HepG2 (cell line): ENCODE measurements around the gene BRSK2. TPM values are rescaled to one million over a fixed set of nuclear protein-coding genes. Genes with fewer than 3 reads are reported as not detected.

ENCODE experiments used
- ATAC-seq: fragments of 200-7000 bp; cut with Tn5 transposase; 3 replicates; pipeline ENCODE4 v1.9.1; 2020; ENCODE audit warnings: mild to moderate bottlenecking, moderate library complexity
- BruUV-seq: library from RNA; stranded (reverse); fragments of 400-500 nt; replicated peaks from 2 replicates; lab custom pipeline; 2021; lab: Mats Ljungman, UMichigan
- CTCF ChIA-PET: fragments of 300-600 bp; formaldehyde crosslinking; extraction: SDS; loops from one replicate; lab custom pipeline; 2021; ENCODE audit warnings: low total read pairs, inconsistent platforms, low intra/inter-chr PET ratio; lab: Yijun Ruan, JAX
- POLR2A ChIA-PET: fragments of 350-600 bp; sonication (Branson Sonifier 250); formaldehyde crosslinking; loops from one replicate; lab custom pipeline; 2020; ENCODE audit warnings: antibody characterized with exemption, inconsistent platforms; lab: Yijun Ruan, JAX
- DNase-seq: peaks from one replicate; pipeline ENCODE4 v3.0.0-alpha.2; 2015; ENCODE audit warnings: low spot score
- FAIRE-seq: peaks from 3 replicates; lab custom pipeline; 2011; peaks lifted over from hg19 to GRCh38; lab: Jason Lieb, UNC
- H2AFZ ChIP-seq: one replicate; pipeline ENCODE4 v1.6.1; 2011; ENCODE audit warnings: low read length, inconsistent platforms
- H3K27ac ChIP-seq: fragments of 300-600 bp; 3 replicates; pipeline ENCODE4 v1.8.0; 2011; ENCODE audit warnings: mixed run types, mild to moderate bottlenecking, mixed read lengths, low read length, inconsistent platforms; ENCODE audit not compliant: insufficient read depth; ENCODE audit errors: extremely low read length
- H3K27me3 ChIP-seq, 2 experiments: fragments of 200-600 bp in 1 of 2; 2 replicates in 1 of 2; 3 replicates in 1 of 2; pipeline versions ENCODE4 v1.6.0 to v1.8.0; 2011; ENCODE audit warnings: low read length in 2 of 2, mild to moderate bottlenecking in 2 of 2, moderate library complexity in 2 of 2, inconsistent platforms in 1 of 2; ENCODE audit not compliant: insufficient read depth in 2 of 2, control insufficient read depth in 1 of 2
- H3K36me3 ChIP-seq, 2 experiments: fragments of 200-600 bp in 1 of 2; replicated peaks in 1 of 2; 2 replicates in 1 of 2; 3 replicates in 1 of 2; pipeline versions ENCODE4 v1.5.1 to v1.8.0; 2011; ENCODE audit warnings: low read length in 2 of 2, inconsistent platforms in 1 of 2; ENCODE audit not compliant: insufficient read depth in 2 of 2, control insufficient read depth in 1 of 2
- H3K4me1 ChIP-seq: 2 replicates; pipeline ENCODE4 v1.5.1; 2012; ENCODE audit warnings: low read length, inconsistent platforms; ENCODE audit not compliant: insufficient read depth
- H3K4me2 ChIP-seq: 2 replicates; pipeline ENCODE4 v1.6.0; 2011; ENCODE audit warnings: low read depth, low read length, inconsistent platforms
- H3K4me3 ChIP-seq, 3 experiments: fragments of 200-600 bp in 1 of 3; sonication (generic), shearing (Covaris generic) in 1 of 3; replicated peaks in 1 of 3; 2 replicates each; pipeline ENCODE4 v1.5.1; 2011 to 2016; ENCODE audit warnings: low read length in 3 of 3, inconsistent platforms in 2 of 3, low read depth in 2 of 3, mild to moderate bottlenecking in 2 of 3, control low read depth in 1 of 3, mixed read lengths in 1 of 3; ENCODE audit not compliant: insufficient read depth in 1 of 3
- H3K79me2 ChIP-seq: one replicate; pipeline ENCODE4 v1.6.1; 2011; ENCODE audit warnings: low read length, inconsistent platforms; ENCODE audit not compliant: insufficient read depth
- H3K9ac ChIP-seq: 2 replicates; pipeline ENCODE4 v1.6.0; 2011; ENCODE audit warnings: mild to moderate bottlenecking, low read depth, low read length, inconsistent platforms; ENCODE audit not compliant: insufficient read depth
- H3K9me3 ChIP-seq: 2 replicates; pipeline ENCODE4 v1.5.1; 2012; ENCODE audit warnings: mild to moderate bottlenecking, low read length
- H4K20me1 ChIP-seq: 2 replicates; pipeline ENCODE4 v1.6.0; 2011; ENCODE audit warnings: inconsistent platforms, mild to moderate bottlenecking, low read length, moderate library complexity; ENCODE audit not compliant: insufficient read depth
- ATF2 ChIP-seq: sonication (generic); formaldehyde crosslinking; IDR thresholded peaks from 2 replicates; pipeline ENCODE4 v1.4.0; 2020; ENCODE audit warnings: missing genetic modification reagents
- ELF4 ChIP-seq: sonication (generic); formaldehyde crosslinking; IDR thresholded peaks from 2 replicates; pipeline ENCODE4 v1.5.0; 2020; ENCODE audit warnings: missing genetic modification reagents, mild to moderate bottlenecking, moderate library complexity, borderline replicate concordance
- GTF2F1 ChIP-seq: fragments of 150-350 bp; IDR thresholded peaks from 2 replicates; pipeline ENCODE4 v1.6.1; 2014; ENCODE audit warnings: low read length
- GZF1 ChIP-seq: sonication (generic); formaldehyde crosslinking; IDR thresholded peaks from 2 replicates; pipeline ENCODE4 v1.5.1; 2020; ENCODE audit warnings: mild to moderate bottlenecking, missing genetic modification reagents
- JARID2 ChIP-seq: sonication (generic); formaldehyde crosslinking; IDR thresholded peaks from 2 replicates; pipeline ENCODE4 v1.8.1; 2023; ENCODE audit warnings: missing genetic modification reagents, inconsistent platforms; ENCODE audit not compliant: insufficient replicate concordance
- KDM5B ChIP-seq: sonication (generic); formaldehyde crosslinking; IDR thresholded peaks from 2 replicates; pipeline ENCODE4 v1.4.0; 2020; ENCODE audit warnings: missing genetic modification reagents, mild to moderate bottlenecking, borderline replicate concordance
- PHB2 ChIP-seq: fragments of 450-650 bp; IDR thresholded peaks from 2 replicates; pipeline ENCODE4 v1.6.1; 2018; ENCODE audit not compliant: partially characterized antibody
- POLR2A ChIP-seq, 2 experiments: IDR thresholded peaks; 2 replicates each; pipeline ENCODE4 v1.6.1; 2011; ENCODE audit warnings: low read depth in 2 of 2, low read length in 2 of 2, mild to moderate bottlenecking in 1 of 2, moderate library complexity in 1 of 2; ENCODE audit not compliant: insufficient read depth in 1 of 2
- POLR2AphosphoS5 ChIP-seq: IDR thresholded peaks from 2 replicates; pipeline ENCODE4 v1.6.1; 2012; ENCODE audit warnings: low read depth, low read length
- PRPF4 ChIP-seq: fragments of 200-400 bp; formaldehyde crosslinking; IDR thresholded peaks from 2 replicates; pipeline ENCODE4 v1.6.1; 2016; ENCODE audit warnings: low read length, low read depth; ENCODE audit not compliant: poor library complexity, severe bottlenecking
- SALL2 ChIP-seq: sonication (generic); formaldehyde crosslinking; IDR thresholded peaks from 2 replicates; pipeline ENCODE4 v1.8.1; 2023; ENCODE audit warnings: mild to moderate bottlenecking, missing genetic modification reagents, inconsistent platforms
- SNAPC2 ChIP-seq: sonication (generic); formaldehyde crosslinking; IDR thresholded peaks from 2 replicates; pipeline ENCODE4 v1.8.1; 2022; ENCODE audit warnings: mild to moderate bottlenecking, missing genetic modification reagents
- SNAPC5 ChIP-seq: sonication (generic); formaldehyde crosslinking; IDR thresholded peaks from 2 replicates; pipeline ENCODE4 v1.8.1; 2023; ENCODE audit warnings: mild to moderate bottlenecking, missing genetic modification reagents, borderline replicate concordance
- SP5 ChIP-seq: IDR thresholded peaks from 2 replicates; pipeline ENCODE4 v1.6.1; 2016; ENCODE audit warnings: low read depth, borderline replicate concordance
- TP53 ChIP-seq: sonication (generic); formaldehyde crosslinking; conservative IDR thresholded peaks from 2 replicates; pipeline ENCODE4 v1.4.0; 2020; ENCODE audit warnings: missing genetic modification reagents
- ZBED4 ChIP-seq: sonication (generic); formaldehyde crosslinking; IDR thresholded peaks from 2 replicates; pipeline ENCODE4 v1.4.0; 2020; ENCODE audit warnings: missing genetic modification reagents, borderline replicate concordance
- ZNF224 ChIP-seq: sonication (generic); formaldehyde crosslinking; IDR thresholded peaks from 2 replicates; pipeline ENCODE4 v1.5.0; 2020; ENCODE audit warnings: mild to moderate bottlenecking, missing genetic modification reagents
- ZNF747 ChIP-seq: sonication (generic); formaldehyde crosslinking; IDR thresholded peaks from 2 replicates; pipeline ENCODE4 v1.8.1; 2023; ENCODE audit warnings: missing genetic modification reagents, mild to moderate bottlenecking, borderline replicate concordance
- WGBS: methylation state at CpG from one replicate; pipeline ENCODE4 v1.1.6; 2017; ENCODE audit warnings: low lambda C conversion rate; 5-methylcytosine and 5-hydroxymethylcytosine counted together
- in situ Hi-C: cut with HindIII; loops from 2 replicates; pipeline ENCODE4 v1.10.0; 2017; ENCODE audit warnings: low pct_unique_long_range_greater_than_20kb; ENCODE audit not compliant: extremely low pct_ligation_motif_present
- intact Hi-C: fragments of 100-400 bp; cut with micrococcal nuclease; formaldehyde crosslinking; loops from one replicate; pipeline ENCODE4 v1.10.0; 2022; ENCODE audit not compliant: unreplicated experiment
- polyA plus RNA-seq, 8 experiments: library from polyadenylated mRNA; depleted of rRNA in 3 of 8; stranded (reverse) in 7 of 8; unstranded in 1 of 8; fragments of >200 nt; fragmentation: Illumina TruSeq in 4 of 8; extraction: Trizol in 4 of 8; gene quantifications; 2 replicates each; pipeline versions ENCODE4 v1.2.1 to v1.2.3, GENCODE V29; 2011 to 2016; ENCODE audit warnings: low read depth in 4 of 8, missing spikeins in 1 of 8, mixed read lengths in 1 of 8; ENCODE audit not compliant: insufficient read depth in 1 of 8
- total RNA-seq, 5 experiments: library from RNA; depleted of rRNA; stranded (reverse); fragments of >200 nt; fragmentation: Illumina TruSeq; extraction: Trizol; gene quantifications; 2 replicates each; pipeline ENCODE4 v1.2.3, GENCODE V29; 2016; ENCODE audit warnings: low read depth in 1 of 5

The BRSK2 gene
- total and polyA plus RNA-seq, 2 of the 13 experiments (the other 11 are each of a cell fraction or from before 2014, with no cell fraction given) = 0.74 to 1.1 TPM

- BruUV-seq = no TSS peak
- FAIRE-seq (no peak), ATAC-seq (no peak), DNase-seq (peak; percentile 35)
- intact Hi-C loops = no loop called here
- Histone ChIP-seq H3K9me3 (no peaks in the 10 kb centered on the region), H3K79me2 (no peaks in the 10 kb centered on the region), H4K20me1 (no peaks in the 10 kb centered on the region), H3K4me2 (peak overlapping the region; percentile 7; the same call in 1 of the 2 replicates), H2AFZ (no peak overlapping the region), H3K27ac (no peak overlapping the region), H3K9ac (no peak overlapping the region), H3K4me1 (peaks cover 11% of the 10 kb centered on the region), H3K4me3 (no peak overlapping the region), H3K27me3 (peaks cover 7 to 70% of the 10 kb centered on the region in 2 experiments; a peak in 4 of 5 replicates), H3K36me3 (no peaks in the 10 kb centered on the region)
- POLR2A ChIA-PET = interaction anchor here (0.5 to 1.3 kb wide), 5 partner anchors 16 to 440 kb away, joined by 3 to 4 read pairs (median 3); no protein-coding TSS in a partner anchor
- CTCF ChIA-PET = no interaction called here
- WGBS = 15% methylated on average over 12 of the region's 12 CpGs
- in situ Hi-C loops = no loop called here
- TF ChIP-seq KDM5B (CRISPR knock-in tag) (no peak), PRPF4 (no peak), ZBED4 (no peak), JARID2 (CRISPR knock-in tag) (no peak), ATF2 (CRISPR knock-in tag) (no peak), SNAPC2 (CRISPR knock-in tag) (peak; percentile 100), ZNF224 (CRISPR knock-in tag) (no peak), TP53 (CRISPR knock-in tag) (no peak), GZF1 (no peak), SP5 (CRISPR knock-in tag) (no peak), PHB2 (no peak), POLR2AphosphoS5 (peak; percentile 81), SALL2 (CRISPR knock-in tag) (no peak), ELF4 (CRISPR knock-in tag) (no peak), POLR2A (IDR thresholded peaks at IDR 0.05; ENCODE audit: insufficient read depth in 1 of 2, low read depth in 2 of 2, low read length in 2 of 2) (peak; percentile 72 to 95), SNAPC5 (peak; percentile 99), GTF2F1 (peak; percentile 73; the same call in 1 of the 2 replicates), ZNF747 (CRISPR knock-in tag) (no peak)
These were observed 38.3 kb upstream of the BRSK2 start for GRCh38 chr11:1351278-1351937.
